IPS-NIHi7 (cell line): ENCODE results near the gene POLE2.
"Not testable (repeated sequence)": the region's sequence is repeated elsewhere in the genome, so short reads cannot be mapped to it uniquely, and the experiment has no call there.

ENCODE experiments used
- DNase-seq: peaks from one replicate; pipeline ENCODE4 v3.0.0; 2012; ENCODE audit warnings: mixed read lengths; ENCODE audit errors: extremely low spot score

The POLE2 gene, protein sequence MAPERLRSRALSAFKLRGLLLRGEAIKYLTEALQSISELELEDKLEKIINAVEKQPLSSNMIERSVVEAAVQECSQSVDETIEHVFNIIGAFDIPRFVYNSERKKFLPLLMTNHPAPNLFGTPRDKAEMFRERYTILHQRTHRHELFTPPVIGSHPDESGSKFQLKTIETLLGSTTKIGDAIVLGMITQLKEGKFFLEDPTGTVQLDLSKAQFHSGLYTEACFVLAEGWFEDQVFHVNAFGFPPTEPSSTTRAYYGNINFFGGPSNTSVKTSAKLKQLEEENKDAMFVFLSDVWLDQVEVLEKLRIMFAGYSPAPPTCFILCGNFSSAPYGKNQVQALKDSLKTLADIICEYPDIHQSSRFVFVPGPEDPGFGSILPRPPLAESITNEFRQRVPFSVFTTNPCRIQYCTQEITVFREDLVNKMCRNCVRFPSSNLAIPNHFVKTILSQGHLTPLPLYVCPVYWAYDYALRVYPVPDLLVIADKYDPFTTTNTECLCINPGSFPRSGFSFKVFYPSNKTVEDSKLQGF

GRCh38 chr14:49687942-49688700, at the start of gene POLE2:
Gene POLE2, minus strand, starts transcription at chr14:49688214. Its CDS starts 11 bp downstream, at chr14:49688203.
- DNase-seq, result peak; percentile 85

- not testable (repeated sequence) for DNase-seq
These were observed 47.7 kb upstream of the POLE2 start for GRCh38 chr14:49735669-49736068.

DNA sequence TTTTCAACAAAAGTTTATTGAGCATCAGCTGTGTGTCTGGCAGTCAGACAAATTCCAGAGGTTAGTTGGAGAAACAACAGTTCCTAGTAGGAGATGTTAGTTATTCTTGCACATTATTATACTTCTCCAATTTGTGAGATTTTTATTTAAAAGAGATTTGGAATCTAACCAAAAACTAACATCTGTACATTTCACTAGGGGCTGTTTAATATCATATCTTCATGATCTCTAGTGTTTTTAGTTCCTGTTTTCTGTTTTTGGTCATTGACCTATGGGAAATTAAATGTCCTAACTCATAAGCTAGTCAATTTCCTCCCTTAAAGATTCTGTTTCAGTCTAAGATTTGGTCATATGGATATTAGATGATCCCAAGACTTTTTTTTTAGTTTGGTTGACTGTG, 45.8 kb upstream of the POLE2 start:
- DNase-seq, result no peak

DNA sequence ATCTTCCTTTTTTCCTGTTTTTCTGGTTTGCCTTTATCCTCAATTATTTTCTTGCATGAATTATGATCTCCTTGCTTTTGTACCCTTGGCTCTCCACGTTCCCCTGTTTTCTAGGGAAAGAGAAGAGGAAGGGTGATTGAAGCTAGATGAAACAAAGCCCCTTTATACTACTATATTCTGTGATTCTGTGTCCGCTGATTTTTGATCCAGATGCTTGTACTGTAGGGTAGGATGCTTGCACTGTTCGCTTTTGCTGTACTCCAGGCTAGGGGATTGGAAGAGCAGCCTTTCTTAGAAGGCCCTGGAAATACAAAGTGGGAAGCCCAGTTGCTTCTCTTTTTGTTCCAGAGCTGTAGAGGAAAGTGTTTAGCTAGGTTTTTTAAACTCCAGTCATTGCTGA, 44.9 kb upstream of the POLE2 start:
- no peak for DNase-seq

DNA sequence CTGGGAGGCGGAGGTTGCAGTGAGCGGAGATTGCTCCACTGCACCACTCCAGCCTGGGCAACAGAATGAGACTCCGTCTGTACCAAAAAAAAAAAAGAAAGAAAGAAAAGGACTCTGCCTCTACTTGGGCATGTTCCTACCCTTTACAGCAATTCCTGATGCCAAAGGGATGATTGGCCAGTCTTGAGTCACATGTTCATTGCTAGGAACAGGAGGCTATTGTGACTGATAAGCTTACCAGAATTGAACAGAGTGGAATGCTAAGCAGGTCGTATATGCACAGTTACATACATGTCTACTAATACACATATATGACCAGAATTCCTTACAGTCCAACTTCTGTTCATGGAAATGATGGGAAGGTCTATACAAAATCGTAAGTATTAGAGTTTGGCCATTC, 39.2 kb upstream of the POLE2 start:
- no peak for DNase-seq

DNA sequence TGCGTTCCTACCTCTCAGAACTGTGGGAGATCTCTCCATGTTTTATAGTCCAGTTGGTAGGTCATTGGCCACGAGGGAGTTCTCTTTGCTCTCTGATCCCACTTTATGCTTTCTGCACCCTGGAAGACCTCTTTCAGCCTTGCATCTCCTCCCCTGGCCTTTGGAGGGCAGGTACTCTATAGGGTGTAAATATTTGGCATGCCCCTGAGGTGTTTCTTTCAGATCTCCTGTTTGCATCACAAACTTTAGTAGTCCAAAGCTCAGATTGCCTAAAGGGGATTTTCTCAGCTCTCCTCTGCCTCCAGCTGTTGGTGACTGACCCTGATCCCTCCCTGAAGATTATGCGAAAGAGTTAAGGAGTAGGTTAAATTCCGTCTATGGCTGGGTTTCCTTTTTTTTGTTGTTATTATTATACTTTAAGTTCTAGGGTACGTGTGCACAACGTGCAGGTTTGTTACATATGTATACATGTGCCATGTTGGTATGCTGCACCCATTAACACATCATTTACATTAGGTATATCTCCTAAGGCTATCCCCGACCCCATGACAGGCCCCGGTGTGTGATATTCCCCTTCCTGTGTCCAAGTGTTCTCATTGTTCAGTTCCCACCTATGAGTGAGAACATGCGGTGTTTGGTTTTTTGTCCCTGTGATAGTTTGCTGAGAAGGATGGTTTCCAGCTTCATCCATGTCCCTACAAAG, 33.9 kb upstream of the POLE2 start:
- DNase-seq, result peak; percentile 31

DNA sequence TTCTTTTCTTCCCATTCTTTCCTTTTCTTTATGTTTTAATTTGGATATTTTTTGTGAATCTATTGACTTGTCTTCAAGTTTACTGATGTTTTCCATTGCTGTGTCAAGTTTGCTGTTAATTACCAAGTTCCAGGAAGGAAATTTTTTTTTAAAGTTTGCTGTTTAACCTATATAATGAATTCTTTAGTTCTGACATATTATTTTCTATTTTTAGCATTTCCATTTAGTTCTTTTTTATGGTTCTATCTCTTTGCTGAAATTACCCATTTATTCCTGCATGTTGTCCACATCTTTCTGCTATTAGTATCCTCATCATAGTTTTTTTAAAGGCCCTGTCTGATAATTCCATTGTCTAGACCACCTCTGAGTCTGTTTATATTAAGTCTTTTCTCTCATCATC, 32.7 kb upstream of the POLE2 start:
- DNase-seq, result no peak

DNA sequence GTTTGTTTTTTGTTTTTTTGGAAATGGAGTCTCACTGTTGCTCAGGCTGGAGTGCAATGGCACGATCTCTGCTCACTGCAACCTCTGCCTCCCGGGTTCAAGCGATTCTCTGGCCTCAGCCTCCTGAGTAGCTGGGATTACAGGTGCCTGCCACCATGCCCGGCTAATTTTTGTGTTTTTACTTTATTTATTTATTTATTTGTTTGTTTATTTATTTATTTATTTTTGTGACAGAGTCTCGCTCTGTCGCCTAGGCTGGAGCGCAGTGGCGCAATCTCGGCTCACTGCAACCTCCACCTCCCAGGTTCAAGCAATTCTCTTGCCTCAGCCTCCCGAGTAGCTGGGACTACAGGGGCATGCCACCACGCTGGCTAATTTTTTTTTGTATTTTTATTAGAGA, 23.0 kb upstream of the POLE2 start:
- DNase-seq, result not testable (repeated sequence)

- not testable (repeated sequence) for DNase-seq
These were observed 16.5 kb upstream of the POLE2 start for GRCh38 chr14:49704471-49704870.

- DNase-seq, result no peak
These were observed 16.0 kb upstream of the POLE2 start for GRCh38 chr14:49703965-49704364.

DNA sequence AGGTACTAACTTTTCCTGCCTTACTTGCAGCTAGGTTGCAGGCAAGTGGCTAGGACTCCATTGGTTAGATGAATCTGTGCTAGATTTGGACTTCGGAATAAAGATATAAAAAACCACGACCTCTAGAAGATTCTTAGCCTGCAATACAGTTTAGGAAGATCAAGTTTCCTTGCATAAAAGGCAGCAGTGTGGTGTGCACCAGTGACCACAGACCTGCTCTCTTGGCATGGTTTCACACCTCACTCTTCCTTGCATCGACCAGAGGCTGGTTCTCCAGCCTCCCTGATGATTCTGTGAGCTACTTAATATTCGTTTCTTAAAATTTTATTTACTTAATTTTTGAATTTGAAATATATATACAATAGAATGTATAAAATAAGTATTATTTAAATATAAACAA, 14.7 kb upstream of the POLE2 start:
- DNase-seq, result no peak

- DNase-seq, result not testable (repeated sequence)
These were observed 5.7 kb upstream of the POLE2 start for GRCh38 chr14:49693735-49694124.

DNA sequence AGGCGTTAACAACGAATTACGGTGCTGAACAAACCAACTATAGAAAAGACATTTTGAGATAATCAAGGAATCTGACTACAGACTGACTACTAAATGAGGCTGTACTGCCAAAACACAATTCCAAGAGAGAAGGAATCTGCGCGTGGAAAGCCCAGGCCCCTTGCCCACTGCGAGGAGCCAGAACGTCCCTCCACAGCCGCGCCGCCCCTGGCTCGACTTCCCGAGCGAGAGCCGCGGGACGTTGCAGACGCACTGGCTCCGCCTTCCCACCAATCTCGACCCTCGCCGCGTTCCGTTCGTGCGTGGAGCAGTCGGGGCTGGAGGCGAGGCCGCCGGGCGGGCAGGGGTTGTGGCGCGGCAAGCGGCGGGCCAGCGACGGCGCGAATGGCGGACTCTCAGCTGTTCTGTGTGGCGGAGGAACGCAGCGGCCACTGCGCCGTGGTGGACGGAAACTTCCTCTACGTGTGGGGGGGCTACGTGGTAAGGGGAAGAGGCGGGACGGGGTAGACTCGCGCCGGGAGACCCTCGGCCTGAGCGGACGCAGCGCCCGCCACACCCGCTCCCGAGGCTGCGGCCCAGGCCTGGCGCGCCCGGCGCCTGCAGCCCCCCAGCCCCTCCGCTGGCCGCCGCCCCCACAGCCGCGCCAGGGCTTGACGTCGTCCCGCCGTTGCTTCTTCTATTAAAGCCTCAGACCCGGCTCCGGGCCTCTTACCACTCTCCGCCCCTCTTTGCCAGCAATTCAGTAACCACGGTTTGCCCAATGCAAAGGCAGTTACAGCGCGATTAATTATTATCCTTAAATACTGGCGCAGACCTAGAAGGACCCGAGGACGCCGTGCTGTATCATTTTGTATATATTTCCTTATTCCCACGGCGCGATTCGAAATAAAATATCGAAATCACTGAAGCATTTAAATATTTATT, 5.1 kb upstream of the POLE2 start, which contains the start of gene KLHDC1:
Gene KLHDC1 (plus strand): TSS at position 310 of the 924 bp plus-strand sequence. CDS start 75 bp downstream, at position 385.
- peak; percentile 80 for DNase-seq

- DNase-seq, result no peak
These were observed 4.3 kb upstream of the POLE2 start for GRCh38 chr14:49692193-49692757.

DNA sequence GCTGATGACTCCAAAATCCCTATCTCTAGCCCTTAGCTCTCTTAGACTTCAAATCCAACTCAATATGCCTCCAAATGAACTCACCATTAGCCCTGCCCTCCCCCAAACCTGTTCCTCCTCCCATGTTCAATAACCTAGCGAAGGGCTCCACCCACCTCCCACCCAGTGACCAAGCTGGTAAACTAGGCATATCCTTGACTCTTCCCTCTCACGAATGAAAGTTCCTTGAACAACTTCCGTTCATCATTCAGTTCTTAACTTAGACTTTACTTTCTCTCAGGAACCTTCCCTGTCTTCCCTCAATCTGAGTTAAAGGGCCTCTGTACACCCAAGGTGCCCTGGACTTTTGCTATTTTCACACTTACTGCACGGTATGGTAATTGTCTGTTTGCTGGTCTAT, 3.0 kb upstream of the POLE2 start:
- no peak for DNase-seq

DNA sequence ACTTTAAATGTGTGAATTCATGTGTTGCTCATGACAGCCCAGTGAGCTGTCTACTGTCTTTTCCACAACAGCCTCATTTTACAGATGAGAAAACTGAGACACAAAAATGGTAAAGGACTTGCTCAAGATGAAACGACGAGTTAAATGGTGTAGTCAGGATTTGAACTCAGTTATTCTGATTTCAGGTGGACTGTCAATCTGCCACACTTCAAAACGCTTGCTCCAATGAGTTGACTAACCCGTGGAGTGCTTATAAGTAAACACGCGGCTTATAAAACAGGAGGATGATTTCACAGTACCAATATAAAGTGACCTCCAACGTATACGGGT, 652 bp upstream of the POLE2 start:
- DNase-seq, result no peak

DNA sequence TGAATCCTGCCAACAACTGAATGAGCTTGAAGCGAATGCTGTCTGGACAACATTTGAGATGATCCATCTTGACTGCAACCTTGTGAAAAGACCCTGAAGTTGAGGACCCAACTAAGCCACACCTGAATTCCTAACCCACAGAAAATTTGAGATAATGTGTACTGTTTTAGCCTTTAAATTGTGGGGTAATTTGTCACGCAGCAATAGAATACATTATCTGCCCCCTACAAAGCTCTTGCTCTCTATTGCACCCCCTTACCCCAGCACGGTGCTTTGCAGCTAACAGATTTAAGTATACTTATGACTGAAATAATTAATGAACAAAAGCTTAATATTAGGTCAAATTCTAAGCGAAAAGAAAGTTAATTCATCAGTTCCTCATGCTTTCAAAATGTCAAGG, 1.6 kb downstream of the POLE2 start:
- DNase-seq, result no peak

- DNase-seq, result no peak
These were observed 8.7 kb downstream of the POLE2 start for GRCh38 chr14:49679271-49679670.

GRCh38 chr14:49677643-49678042, 10.4 kb downstream of the POLE2 start:
- no peak for DNase-seq

DNA sequence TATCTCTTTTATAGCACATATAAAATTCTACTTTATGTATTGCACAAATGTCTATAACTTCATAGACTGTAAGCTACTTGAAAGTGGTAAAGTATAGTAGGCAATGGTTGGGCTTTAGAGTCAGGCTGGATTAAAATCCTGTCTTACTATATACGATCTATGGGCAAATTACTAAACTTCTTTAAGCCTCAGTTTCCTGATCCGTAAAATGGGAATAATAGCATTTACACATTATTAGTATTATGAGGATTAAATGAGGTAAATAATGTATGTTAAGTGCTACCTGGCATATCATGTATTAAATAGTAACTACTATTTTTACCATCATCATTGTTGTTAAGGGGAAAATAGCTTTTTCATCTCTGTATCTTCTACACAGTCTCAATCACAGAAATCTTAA, 14.4 kb downstream of the POLE2 start:
- no peak for DNase-seq

- DNase-seq, result no peak
These were observed 17.5 kb downstream of the POLE2 start for GRCh38 chr14:49670475-49670874.
